Calu3 (cell line): Measurements from ENCODE around the gene SMIM35. TPM values are rescaled to one million over a fixed set of nuclear protein-coding genes. Genes with fewer than 3 reads are reported as not detected.
"Not testable (repeated sequence)": the region's sequence is repeated elsewhere in the genome, so short reads cannot be mapped to it uniquely, and the experiment has no call there.

Experiments
- BruUV-seq: library from RNA; stranded (reverse); fragments of 400-500 nt; replicated peaks from 2 replicates; lab custom pipeline; 2021; lab: Mats Ljungman, UMichigan
- CTCF ChIA-PET: fragments of 300-600 bp; sonication (Branson Sonifier 250); formaldehyde crosslinking; loops from one replicate; lab custom pipeline; 2022; ENCODE audit warnings: antibody characterized with exemption; lab: Charles Lee
- DNase-seq: peaks from one replicate; pipeline ENCODE4 v3.0.0; 2022
- H3K27ac Mint-ChIP-seq: one replicate; pipeline ENCODE4 v1.8.0; 2022; ENCODE audit warnings: mixed read lengths; ENCODE audit not compliant: unreplicated experiment
- H3K27me3 Mint-ChIP-seq: one replicate; pipeline ENCODE4 v1.8.0; 2022; ENCODE audit warnings: mixed read lengths; ENCODE audit not compliant: unreplicated experiment
- H3K36me3 Mint-ChIP-seq: one replicate; pipeline ENCODE4 v1.8.0; 2022; ENCODE audit warnings: mild to moderate bottlenecking, moderate library complexity, mixed read lengths; ENCODE audit not compliant: insufficient read depth, unreplicated experiment
- H3K4me1 Mint-ChIP-seq: one replicate; pipeline ENCODE4 v1.8.0; 2022; ENCODE audit warnings: mild to moderate bottlenecking, low read depth, mixed read lengths; ENCODE audit not compliant: unreplicated experiment
- H3K4me3 Mint-ChIP-seq: one replicate; pipeline ENCODE4 v1.8.0; 2022; ENCODE audit warnings: mild to moderate bottlenecking, low read depth, moderate library complexity, mixed read lengths; ENCODE audit not compliant: unreplicated experiment
- H3K9me3 Mint-ChIP-seq: one replicate; pipeline ENCODE4 v1.8.0; 2022; ENCODE audit warnings: low read depth, mixed read lengths; ENCODE audit not compliant: unreplicated experiment
- intact Hi-C: fragments of 100-400 bp; cut with micrococcal nuclease; formaldehyde crosslinking; loops from one replicate; pipeline ENCODE4 v1.10.0; 2022; ENCODE audit not compliant: unreplicated experiment
- total RNA-seq: library from RNA; stranded (reverse); gene quantifications from 2 replicates; pipeline ENCODE4 v1.2.3, GENCODE V29; 2022
- TF ChIP-seq, protein P1 (sequence below): fragments of 200-600 bp; IDR thresholded peaks from one replicate; pipeline ENCODE4 v1.8.0; 2022; ENCODE audit warnings: antibody characterized with exemption; ENCODE audit not compliant: unreplicated experiment

SMIM35 gene
- total RNA-seq, 1 experiment from 2014 or later: not detected

DNA sequence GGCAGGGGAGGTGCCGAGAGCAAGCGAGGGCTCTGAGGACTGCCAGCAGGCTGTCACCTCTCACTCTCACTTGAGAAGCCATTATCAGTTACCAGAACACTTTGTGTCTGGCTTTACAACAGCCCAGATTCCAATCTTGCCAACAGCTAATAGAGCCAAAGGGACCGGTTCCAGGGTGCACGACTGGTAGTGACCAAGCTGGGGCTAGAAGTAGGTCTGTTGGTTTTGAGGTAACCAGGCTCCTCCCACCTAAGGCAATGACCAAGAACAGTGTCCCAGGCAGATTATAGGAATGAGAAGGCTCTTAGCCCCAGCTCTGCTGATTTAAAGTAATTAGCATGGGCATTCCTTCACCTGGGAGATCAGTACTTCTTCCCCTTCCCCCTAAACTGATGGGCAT, 107.8 kb downstream of the SMIM35 start:
- H3K27me3 Mint-ChIP-seq: peaks cover 33% of the 10 kb centered on the region
- BruUV-seq: no TSS peak
- H3K9me3 Mint-ChIP-seq: no peaks in the 10 kb centered on the region
- CTCF ChIA-PET: interaction anchor here (0.6 kb wide), 1 partner anchor 433 kb away, joined by 3 read pairs; no protein-coding TSS in a partner anchor
- intact Hi-C loops: no loop called here
- TF ChIP-seq, protein P1, sequence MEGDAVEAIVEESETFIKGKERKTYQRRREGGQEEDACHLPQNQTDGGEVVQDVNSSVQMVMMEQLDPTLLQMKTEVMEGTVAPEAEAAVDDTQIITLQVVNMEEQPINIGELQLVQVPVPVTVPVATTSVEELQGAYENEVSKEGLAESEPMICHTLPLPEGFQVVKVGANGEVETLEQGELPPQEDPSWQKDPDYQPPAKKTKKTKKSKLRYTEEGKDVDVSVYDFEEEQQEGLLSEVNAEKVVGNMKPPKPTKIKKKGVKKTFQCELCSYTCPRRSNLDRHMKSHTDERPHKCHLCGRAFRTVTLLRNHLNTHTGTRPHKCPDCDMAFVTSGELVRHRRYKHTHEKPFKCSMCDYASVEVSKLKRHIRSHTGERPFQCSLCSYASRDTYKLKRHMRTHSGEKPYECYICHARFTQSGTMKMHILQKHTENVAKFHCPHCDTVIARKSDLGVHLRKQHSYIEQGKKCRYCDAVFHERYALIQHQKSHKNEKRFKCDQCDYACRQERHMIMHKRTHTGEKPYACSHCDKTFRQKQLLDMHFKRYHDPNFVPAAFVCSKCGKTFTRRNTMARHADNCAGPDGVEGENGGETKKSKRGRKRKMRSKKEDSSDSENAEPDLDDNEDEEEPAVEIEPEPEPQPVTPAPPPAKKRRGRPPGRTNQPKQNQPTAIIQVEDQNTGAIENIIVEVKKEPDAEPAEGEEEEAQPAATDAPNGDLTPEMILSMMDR: no peak
- H3K36me3 Mint-ChIP-seq: no peaks in the 10 kb centered on the region
- no peak overlapping the region for H3K4me3 Mint-ChIP-seq
- H3K4me1 Mint-ChIP-seq: peaks cover 7% of the 10 kb centered on the region
- no peak for DNase-seq
- no peak overlapping the region for H3K27ac Mint-ChIP-seq

DNA sequence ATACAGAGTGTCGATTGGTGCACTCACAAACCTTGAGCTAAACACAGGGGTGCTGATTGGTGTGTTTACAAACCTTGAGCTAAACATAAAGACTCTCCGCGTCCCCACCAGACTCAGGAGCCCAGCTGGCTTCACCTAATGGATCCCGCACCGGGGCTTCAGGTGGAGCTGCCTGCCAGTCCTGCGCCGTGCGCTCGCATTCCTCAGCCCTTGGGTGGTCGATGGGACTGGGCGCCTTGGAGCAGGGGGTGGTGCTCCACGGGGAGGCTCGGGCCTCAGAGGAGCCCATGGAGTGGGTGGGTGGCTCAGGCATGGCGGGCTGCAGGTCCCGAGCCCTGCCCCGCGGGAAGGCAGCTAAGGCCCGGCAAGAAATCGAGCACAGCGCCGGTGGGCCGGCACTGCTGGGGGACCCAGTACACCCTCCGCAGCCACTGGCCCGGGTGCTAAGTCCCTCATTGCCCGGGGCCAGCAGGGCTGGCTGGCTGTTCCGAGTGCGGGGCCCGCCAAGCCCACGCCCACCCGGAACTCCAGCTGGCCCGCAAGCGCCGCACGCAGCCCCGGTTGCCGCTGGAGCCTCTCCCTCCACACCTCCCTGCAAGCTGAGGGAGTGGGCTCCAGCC, 108.4 kb downstream of the SMIM35 start:
- intact Hi-C loops, CTCF ChIA-PET, H3K4me1 Mint-ChIP-seq, DNase-seq, H3K27ac Mint-ChIP-seq, H3K9me3 Mint-ChIP-seq, BruUV-seq, H3K4me3 Mint-ChIP-seq, H3K36me3 Mint-ChIP-seq: not testable (repeated sequence)
- peaks cover 27% of the 10 kb centered on the region for H3K27me3 Mint-ChIP-seq

DNA sequence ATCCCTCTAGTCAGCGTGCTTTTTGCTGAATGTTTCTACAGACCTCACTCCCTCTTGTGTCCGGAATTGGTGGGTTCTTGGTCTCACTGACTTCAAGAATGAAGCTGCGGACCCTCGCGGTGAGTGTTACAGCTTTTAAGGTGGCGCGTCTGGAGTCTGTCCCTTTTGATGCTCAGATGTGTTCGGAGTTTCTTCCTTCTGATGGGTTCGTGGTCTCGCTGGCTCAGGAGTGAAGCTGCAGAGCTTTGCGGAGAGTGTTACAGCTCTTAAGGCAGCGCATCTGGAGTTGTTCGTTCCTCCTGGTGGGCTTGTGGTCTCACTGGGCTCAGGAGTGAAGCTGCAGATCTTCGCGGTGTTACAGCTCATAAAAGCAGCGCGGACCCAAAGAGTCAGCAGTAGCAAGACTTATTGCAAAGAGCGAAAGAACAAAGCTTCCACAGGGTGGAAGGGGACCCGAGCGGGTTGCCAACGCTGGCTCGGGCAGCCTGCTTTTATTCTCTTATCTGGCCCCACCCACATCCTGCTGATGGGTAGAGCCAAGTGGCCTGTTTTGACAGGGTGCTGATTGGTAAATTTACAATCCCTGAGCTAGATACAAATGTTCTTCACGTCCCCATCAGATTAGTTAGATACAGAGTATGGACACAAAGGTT, 109.0 kb downstream of the SMIM35 start:
- CTCF ChIA-PET, H3K9me3 Mint-ChIP-seq, H3K36me3 Mint-ChIP-seq, H3K27ac Mint-ChIP-seq, DNase-seq, BruUV-seq, H3K4me3 Mint-ChIP-seq, intact Hi-C loops, H3K4me1 Mint-ChIP-seq: not testable (repeated sequence)
- H3K27me3 Mint-ChIP-seq: peaks cover 27% of the 10 kb centered on the region

DNA sequence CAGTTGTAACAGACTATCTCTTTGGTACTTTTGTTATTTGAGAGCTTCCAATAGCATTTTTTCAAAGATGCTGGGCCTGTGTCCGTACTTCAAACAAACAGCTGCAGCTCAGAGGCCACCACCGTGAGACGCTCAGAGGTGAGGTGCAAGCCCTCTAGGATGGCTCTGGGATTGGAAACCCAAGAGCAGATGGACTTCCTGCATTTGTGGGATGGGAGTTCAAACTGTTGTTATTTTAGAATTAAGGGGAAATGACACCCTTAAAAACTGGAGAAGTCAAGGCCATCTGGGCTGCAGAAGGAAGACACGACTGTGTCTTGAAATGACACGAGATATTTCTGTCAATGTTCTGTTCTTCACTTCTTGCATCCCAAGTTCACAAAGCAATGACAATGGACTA, 109.7 kb downstream of the SMIM35 start:
- Mint-ChIP-seq H3K36me3 (no peaks in the 10 kb centered on the region), H3K27me3 (peaks cover 25% of the 10 kb centered on the region), H3K4me1 (peaks cover 16% of the 10 kb centered on the region), H3K27ac (no peak overlapping the region), H3K4me3 (no peak overlapping the region), H3K9me3 (no peaks in the 10 kb centered on the region)
- no TSS peak for BruUV-seq
- intact Hi-C loops: no loop called here
- DNase-seq: no peak
- CTCF ChIA-PET: no interaction called here
- TF ChIP-seq, protein P1: no peak

DNA sequence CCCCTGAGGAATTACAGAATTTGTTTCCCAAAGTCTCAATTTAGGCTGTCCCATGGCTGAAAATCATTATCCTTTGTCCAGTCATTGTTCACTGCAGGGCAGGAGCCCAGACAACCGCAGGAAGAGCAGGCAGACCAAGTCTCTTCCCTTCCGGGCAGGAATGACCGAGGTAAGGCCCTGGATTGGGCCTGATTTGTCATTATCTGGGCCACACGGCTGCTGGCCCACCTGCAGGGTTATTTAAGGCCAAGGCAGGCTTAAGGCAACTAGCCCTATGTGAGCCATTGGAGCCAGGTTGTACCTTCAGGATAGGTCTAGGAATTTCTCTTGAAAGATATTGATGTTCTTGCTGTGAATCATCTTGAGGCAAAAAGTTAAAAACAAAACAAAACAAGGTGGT, 110.3 kb downstream of the SMIM35 start:
- TF ChIP-seq, protein P1: no peak
- H3K9me3 Mint-ChIP-seq: no peaks in the 10 kb centered on the region
- intact Hi-C loops: no loop called here
- H3K27me3 Mint-ChIP-seq: peaks cover 19% of the 10 kb centered on the region
- no peak for DNase-seq
- no TSS peak for BruUV-seq
- peaks cover 16% of the 10 kb centered on the region for H3K4me1 Mint-ChIP-seq
- H3K4me3 Mint-ChIP-seq: no peak overlapping the region
- CTCF ChIA-PET: no interaction called here
- no peaks in the 10 kb centered on the region for H3K36me3 Mint-ChIP-seq
- no peak overlapping the region for H3K27ac Mint-ChIP-seq
